ENCODE measurements around the gene PRRT4. TPM values are rescaled to one million over a fixed set of nuclear protein-coding genes. Genes with fewer than 3 reads are reported as not detected.

The PRRT4 gene
- polyA plus RNA-seq, 3 donors: 1.1 to 1.3 (median 1.2) TPM

Other genes with a start within 250 kb of the PRRT4 start
- under 1 TPM; 0.27 to 0.96 (median 0.40) TPM for gene LEP, start 120.4 kb downstream of the PRRT4 start, polyA plus RNA-seq (ENCODE audit: insufficient read length in 3 of 3)
- 10 to 100 TPM; 44.7 to 60.6 (median 54.0) TPM for gene RBM28, start 17.8 kb downstream of the PRRT4 start, polyA plus RNA-seq (ENCODE audit: insufficient read length in 3 of 3)
- 10 to 100 TPM; 29.5 to 32.6 (median 30.5) TPM for gene IMPDH1, start 48.3 kb upstream of the PRRT4 start, polyA plus RNA-seq (ENCODE audit: insufficient read length in 3 of 3)
- gene HILPDA, start 94.2 kb upstream of the PRRT4 start, polyA plus RNA-seq (ENCODE audit: insufficient read length in 3 of 3): 10 to 100 TPM; 17.2 to 24.2 (median 23.8) TPM
- gene METTL2B, start 115.1 kb upstream of the PRRT4 start, polyA plus RNA-seq (ENCODE audit: insufficient read length in 3 of 3): 10 to 100 TPM; 19.5 to 35.5 (median 26.2) TPM

All from renal pelvis (tissue), 3 donors.